Fibroblast of lung (primary cell): ENCODE measurements around the gene CHCHD6. TPM values are rescaled to one million over a fixed set of nuclear protein-coding genes. Genes with fewer than 3 reads are reported as not detected.

Experiments
- DNase-seq, 2 donors: peaks; one replicate each; pipeline versions ENCODE4 v3.0.0 to v3.0.0-alpha.2; 2010; ENCODE audit warnings: low read depth in 2 of 2
- H2AFZ ChIP-seq: 2 replicates; pipeline ENCODE4 v1.5.1; 2012; ENCODE audit warnings: low read length, control low read depth, inconsistent platforms
- H3K27ac ChIP-seq: 2 replicates; pipeline ENCODE4 v1.5.1; 2011; ENCODE audit warnings: low read length, control low read depth; ENCODE audit not compliant: insufficient read depth
- H3K27me3 ChIP-seq: 2 replicates; pipeline ENCODE4 v1.5.1; 2011; ENCODE audit warnings: mild to moderate bottlenecking, low read length; ENCODE audit not compliant: control insufficient read depth, insufficient read depth
- H3K36me3 ChIP-seq: 2 replicates; pipeline ENCODE4 v1.5.1; 2011; ENCODE audit warnings: low read length; ENCODE audit not compliant: control insufficient read depth, insufficient read depth
- H3K4me1 ChIP-seq: 2 replicates; pipeline ENCODE4 v1.5.1; 2011; ENCODE audit warnings: low read length; ENCODE audit not compliant: control insufficient read depth, insufficient read depth; ENCODE audit errors: extremely low read depth
- H3K4me2 ChIP-seq: 2 replicates; pipeline ENCODE4 v1.5.1; 2011; ENCODE audit warnings: low read length, control low read depth; ENCODE audit not compliant: insufficient read depth; ENCODE audit errors: extremely low read depth
- H3K4me3 ChIP-seq, 4 experiments: fragments of 200-600 bp in 1 of 4; sonication (generic) in 1 of 4; replicated peaks in 1 of 4; 2 replicates each; pipeline ENCODE4 v1.5.1; 2011 to 2016; ENCODE audit warnings: low read length in 4 of 4, low read depth in 3 of 4, mild to moderate bottlenecking in 3 of 4, control low read depth in 2 of 4, inconsistent platforms in 1 of 4, mixed read lengths in 1 of 4; ENCODE audit not compliant: insufficient read depth in 1 of 4; ENCODE audit errors: control extremely low read depth in 1 of 4
- H3K79me2 ChIP-seq: 2 replicates; pipeline ENCODE4 v1.5.1; 2012; ENCODE audit warnings: mild to moderate bottlenecking, low read length, inconsistent platforms; ENCODE audit not compliant: control insufficient read depth, insufficient read depth
- H3K9ac ChIP-seq: 2 replicates; pipeline ENCODE4 v1.5.1; 2011; ENCODE audit warnings: mild to moderate bottlenecking, low read length, control low read depth; ENCODE audit not compliant: insufficient read depth
- H3K9me3 ChIP-seq: 2 replicates; pipeline ENCODE4 v1.5.1; 2012; ENCODE audit warnings: low read depth, low read length; ENCODE audit not compliant: control insufficient read depth, insufficient read depth
- H4K20me1 ChIP-seq: 2 replicates; pipeline ENCODE4 v1.5.1; 2011; ENCODE audit warnings: low read length; ENCODE audit not compliant: control insufficient read depth, insufficient read depth; ENCODE audit errors: extremely low read depth
- CTCF ChIP-seq, 2 donors: IDR thresholded peaks in 1 of 2; conservative IDR thresholded peaks in 1 of 2; 1 replicate in 1 of 2; 2 replicates in 1 of 2; pipeline ENCODE4 v1.5.1; 2011 to 2012; ENCODE audit warnings: low read length in 2 of 2, control low read depth in 1 of 2, inconsistent platforms in 1 of 2, low read depth in 1 of 2, mild to moderate bottlenecking in 1 of 2
- EZH2 ChIP-seq: IDR thresholded peaks from 2 replicates; pipeline ENCODE4 v1.5.1; 2012; ENCODE audit warnings: low read length, control low read depth, mild to moderate bottlenecking; ENCODE audit errors: missing control alignments
- polyA plus RNA-seq, 2 donors: library from polyadenylated mRNA; depleted of rRNA in 1 of 2; stranded (reverse) in 1 of 2; unstranded in 1 of 2; fragments of >200 nt; gene quantifications; 2 replicates each; pipeline ENCODE4 v1.2.1, GENCODE V29; 2011 to 2012; ENCODE audit warnings: missing spikeins in 1 of 2
- total RNA-seq: library from RNA; depleted of rRNA; stranded (reverse); fragments of >200 nt; gene quantifications from 2 replicates; pipeline ENCODE4 v1.2.1, GENCODE V29; 2014

Gene CHCHD6
- total and polyA plus RNA-seq, 2 donors (not counting 1 experiment from before 2014, with no cell fraction given), result 9.5 to 11.1 TPM

DNA sequence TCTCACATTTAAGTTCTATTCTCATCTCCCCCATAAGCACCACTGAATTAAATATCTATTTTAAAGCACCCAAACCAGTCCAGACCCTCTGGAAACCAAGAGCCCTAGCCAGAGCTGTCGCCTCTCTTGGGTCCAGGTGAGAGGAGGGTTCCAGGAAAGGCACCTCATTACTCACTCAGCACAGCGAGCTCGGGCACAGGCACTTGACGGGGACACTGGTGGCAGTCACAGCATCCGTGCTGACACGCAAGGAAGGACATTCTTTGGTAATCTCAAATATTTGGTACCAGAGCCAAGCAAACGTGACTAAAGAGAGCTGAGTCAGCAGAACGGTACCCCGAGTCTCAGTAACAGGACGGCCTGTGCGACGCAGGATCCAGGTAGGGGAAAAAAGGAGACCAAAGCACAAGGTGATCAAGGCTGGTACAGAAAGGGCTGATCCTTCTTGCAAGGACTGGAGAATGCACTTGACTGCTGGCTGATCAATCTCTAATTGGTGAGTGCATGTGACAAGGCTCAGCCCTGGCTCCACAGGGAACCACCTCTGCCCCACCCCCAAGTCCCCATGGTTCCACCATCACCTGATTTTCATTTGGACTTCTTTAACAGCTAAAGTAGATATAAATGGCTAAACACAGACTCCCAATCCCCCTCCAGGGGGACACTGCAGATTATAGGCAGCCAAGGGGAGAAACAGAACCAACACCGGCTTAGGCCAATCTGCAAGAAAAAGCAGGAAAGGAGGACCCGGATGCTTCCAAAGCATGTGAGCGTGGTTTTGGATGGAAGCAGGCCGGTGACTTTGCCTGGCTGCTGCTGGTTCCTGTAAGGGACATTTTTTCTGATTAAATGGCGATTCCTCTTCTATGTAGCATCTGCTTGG lies 61.4 kb downstream of the CHCHD6 start:
- H3K4me1 ChIP-seq, result no peaks in the 10 kb centered on the region
- H2AFZ ChIP-seq, result no peak overlapping the region
- DNase-seq, result no peak
- H3K27ac ChIP-seq, result no peak overlapping the region
- H3K9me3 ChIP-seq, result no peaks in the 10 kb centered on the region
- no peaks in the 10 kb centered on the region for H4K20me1 ChIP-seq
- H3K9ac ChIP-seq, result no peak overlapping the region
- no peaks in the 10 kb centered on the region for H3K79me2 ChIP-seq
- no peak overlapping the region for H3K4me3 ChIP-seq
- H3K4me2 ChIP-seq, result no peak overlapping the region
- H3K27me3 ChIP-seq, result no peaks in the 10 kb centered on the region
- no peak for TF ChIP-seq CTCF (conservative IDR thresholded peaks at IDR 0.05 in 1 of 2, IDR thresholded peaks at IDR 0.05 in 1 of 2; ENCODE audit: low read depth in 1 of 2, low read length in 2 of 2)
- TF ChIP-seq EZH2, result no peak
- no peaks in the 10 kb centered on the region for H3K36me3 ChIP-seq

GRCh38 chr3:126766653-126767052 lies 62.6 kb downstream of the CHCHD6 start:
- Histone ChIP-seq H3K4me2 (no peak overlapping the region), H3K9ac (no peak overlapping the region), H3K79me2 (no peaks in the 10 kb centered on the region), H2AFZ (no peak overlapping the region), H3K4me3 (no peak overlapping the region), H3K4me1 (no peaks in the 10 kb centered on the region), H3K27ac (no peak overlapping the region), H3K36me3 (no peaks in the 10 kb centered on the region), H3K9me3 (no peaks in the 10 kb centered on the region), H4K20me1 (no peaks in the 10 kb centered on the region), H3K27me3 (no peaks in the 10 kb centered on the region)
- DNase-seq, result no peak
- TF ChIP-seq CTCF (conservative IDR thresholded peaks at IDR 0.05 in 1 of 2, IDR thresholded peaks at IDR 0.05 in 1 of 2; ENCODE audit: low read depth in 1 of 2, low read length in 2 of 2), result no peak
- no peak for TF ChIP-seq EZH2

- no peaks in the 10 kb centered on the region for H3K4me1 ChIP-seq
- H3K4me3 ChIP-seq, result no peak overlapping the region
- no peak overlapping the region for H3K4me2 ChIP-seq
- no peak overlapping the region for H3K27ac ChIP-seq
- no peaks in the 10 kb centered on the region for H4K20me1 ChIP-seq
- H2AFZ ChIP-seq, result no peak overlapping the region
- no peak overlapping the region for H3K9ac ChIP-seq
- no peak for DNase-seq
- TF ChIP-seq CTCF (conservative IDR thresholded peaks at IDR 0.05 in 1 of 2, IDR thresholded peaks at IDR 0.05 in 1 of 2; ENCODE audit: low read depth in 1 of 2, low read length in 2 of 2) (no peak), EZH2 (no peak)
- no peaks in the 10 kb centered on the region for H3K9me3 ChIP-seq
- H3K79me2 ChIP-seq, result no peaks in the 10 kb centered on the region
- H3K27me3 ChIP-seq, result no peaks in the 10 kb centered on the region
- H3K36me3 ChIP-seq, result no peaks in the 10 kb centered on the region
Observed at GRCh38 chr3:126768903-126769302, 64.9 kb downstream of the CHCHD6 start.
